ENCODE data around the gene ZNF784. TPM values are rescaled to one million over a fixed set of nuclear protein-coding genes. Genes with fewer than 3 reads are reported as not detected.

ZNF784 gene
- total and polyA plus RNA-seq, 10 of the 15 experiments (the other 5 are each of a cell fraction or from before 2014, with no cell fraction given) = 0.10 to 5.2 (median 1.8) TPM

- intact Hi-C loops (cut with micrococcal nuclease; ENCODE audit: unreplicated experiment) = loop anchor here (2.0 to 10.0 kb wide), 4 partner anchors 165 to 700 kb away; no protein-coding TSS in a partner anchor
- peaks cover 25% of the 10 kb centered on the region for H3K79me2 ChIP-seq (ENCODE audit: control insufficient read depth, insufficient read depth, low read length)
- H4K20me1 ChIP-seq (ENCODE audit: control insufficient read depth, insufficient read depth) = no peaks in the 10 kb centered on the region
- H2AFZ ChIP-seq (ENCODE audit: control insufficient read depth, low read depth, low read length) = peak overlapping the region; percentile 65
- no peaks in the 10 kb centered on the region for H3K9me3 ChIP-seq (replicated peaks; ENCODE audit: control insufficient read depth, insufficient read depth, low read length)
- ChIA-PET SMC1A (ENCODE audit: uncharacterized antibody, unreplicated experiment) (interaction anchor here (0.7 to 3.5 kb wide), 20 partner anchors 10 to 717 kb away, joined by 3 to 31 read pairs (median 5); partner anchors contain the start of genes CCDC106, FIZ1, U2AF2 and ZNF524), RAD21 (ENCODE audit: unreplicated experiment) (interaction anchor here (0.5 to 4.9 kb wide), 32 partner anchors 7 to 1534 kb away, joined by 3 to 36 read pairs (median 8); partner anchors contain the start of genes CCDC106, U2AF2, ZNF579 and ZNF581), CTCF (interaction anchor here (0.6 to 7.7 kb wide), 47 partner anchors 8 to 716 kb away, joined by 3 to 85 read pairs (median 5); partner anchors contain the start of genes CCDC106, FIZ1, ISOC2 and U2AF2), POLR2A (interaction anchor here (0.7 to 2.6 kb wide), 12 partner anchors 10 to 123 kb away, joined by 3 to 20 read pairs (median 6); partner anchors contain the start of genes CCDC106, FIZ1, ZNF581 and ZNF865)
- H3K4me1 ChIP-seq (ENCODE audit: control insufficient read depth, insufficient read depth, low read length) = peaks cover 19% of the 10 kb centered on the region
- FAIRE-seq = peak; percentile 89
- WGBS (ENCODE audit: insufficient coverage, insufficient replicate concordance, low lambda C conversion rate, missing lambda C conversion rate) = 33% methylated on average over 3 of the region's 3 CpGs
- H3K4me3 ChIP-seq = no peak overlapping the region
- BruUV-seq (replicated peaks) = no TSS peak
- ATAC-seq = peak; percentile 75
- in situ Hi-C loops (cut with MboI) = loop anchor here (5.0 kb wide), 1 partner anchor 115 kb away; no protein-coding TSS in a partner anchor
- H3K36me3 ChIP-seq (ENCODE audit: control insufficient read depth in 2 of 2, insufficient read depth in 2 of 2, low read length in 1 of 2) = no peaks in the 10 kb centered on the region
- H3K27ac ChIP-seq (ENCODE audit: control insufficient read depth, insufficient read depth) = no peak overlapping the region
- H3K4me2 ChIP-seq (ENCODE audit: control insufficient read depth, insufficient read depth) = no peak overlapping the region
- DNase-seq (ENCODE audit: low read depth, low spot score) = peak; percentile 75
- H3K9ac ChIP-seq (ENCODE audit: control insufficient read depth, insufficient read depth, low read length) = no peak overlapping the region
- no peaks in the 10 kb centered on the region for H3K27me3 ChIP-seq (replicated peaks in 1 of 2; ENCODE audit: control insufficient read depth in 2 of 2, insufficient read depth in 2 of 2, low read length in 1 of 2)
- TF ChIP-seq ZBTB4 (CRISPR knock-in tag; IDR thresholded peaks at IDR 0.05) = no peak
- TF ChIP-seq ZNF24 (IDR thresholded peaks at IDR 0.05) = no peak
- TF ChIP-seq CUX1 (IDR thresholded peaks at IDR 0.05; ENCODE audit: insufficient replicate concordance, low read depth, low read length) = no peak
- no peak for TF ChIP-seq ESRRA (IDR thresholded peaks at IDR 0.05; ENCODE audit: low read length)
- peak; percentile 64; the same call in 1 of the 2 replicates for TF ChIP-seq RUNX3 (IDR thresholded peaks at IDR 0.05; ENCODE audit: low read length)
- TF ChIP-seq BHLHE40 (IDR thresholded peaks at IDR 0.05; ENCODE audit: borderline replicate concordance in 1 of 2, low read depth in 2 of 2, low read length in 1 of 2) = 0 out of 4 replicates have a peak, but pooled peaks of 1 of the 2 experiments have one; percentile 17
- no peak for TF ChIP-seq EP300 (IDR thresholded peaks at IDR 0.05; ENCODE audit: borderline replicate concordance in 1 of 2, control insufficient read depth in 1 of 2, low read depth in 2 of 2, low read length in 2 of 2)
- TF ChIP-seq RAD21 (IDR thresholded peaks at IDR 0.05; ENCODE audit: insufficient read depth, low read depth, low read length) = peak; percentile 91
- no peak for TF ChIP-seq YY1 (IDR thresholded peaks at IDR 0.05; ENCODE audit: low read depth, low read length)
- no peak for TF ChIP-seq CHD4 (IDR thresholded peaks at IDR 0.05)
- no peak for TF ChIP-seq GABPA (IDR thresholded peaks at IDR 0.05; ENCODE audit: low read depth)
- no peak for TF ChIP-seq ZBTB33 (IDR thresholded peaks at IDR 0.05)
These were observed 8.1 kb upstream of the ZNF784 start for GRCh38 chr19:55632463-55632834.
